HUES48 (cell line): ENCODE measurements around the gene OSBPL2.

Source experiments
- H3K27ac ChIP-seq: one replicate; pipeline ENCODE4 v1.7.0; 2013; ENCODE audit warnings: low read depth, low read length, inconsistent platforms
- H3K27me3 ChIP-seq: 2 replicates; pipeline ENCODE4 v1.6.1; 2013; ENCODE audit warnings: mild to moderate bottlenecking, low read length; ENCODE audit not compliant: control insufficient read depth, insufficient read depth
- H3K36me3 ChIP-seq: 2 replicates; pipeline ENCODE4 v1.6.1; 2013; ENCODE audit warnings: low read length; ENCODE audit not compliant: control insufficient read depth, insufficient read depth
- H3K4me1 ChIP-seq: 2 replicates; pipeline ENCODE4 v1.6.1; 2013; ENCODE audit warnings: mild to moderate bottlenecking, low read length; ENCODE audit not compliant: control insufficient read depth, insufficient read depth
- H3K4me3 ChIP-seq: 2 replicates; pipeline ENCODE4 v1.5.1; 2013; ENCODE audit warnings: mild to moderate bottlenecking, low read depth, low read length
- H3K9ac ChIP-seq: 2 replicates; pipeline ENCODE4 v1.6.1; 2013; ENCODE audit warnings: mild to moderate bottlenecking, low read depth, low read length, moderate library complexity
- H3K9me3 ChIP-seq: 2 replicates; pipeline ENCODE4 v1.6.1; 2013; ENCODE audit warnings: low read length; ENCODE audit not compliant: control insufficient read depth, insufficient read depth

OSBPL2 gene

GRCh38 chr20:62265365-62265764, 27.0 kb downstream of the OSBPL2 start:
- H3K36me3 ChIP-seq, result peaks cover 55% of the 10 kb centered on the region
- no peak overlapping the region for H3K27ac ChIP-seq
- H3K27me3 ChIP-seq, result no peaks in the 10 kb centered on the region
- no peaks in the 10 kb centered on the region for H3K4me1 ChIP-seq
- H3K4me3 ChIP-seq, result no peak overlapping the region
- no peak overlapping the region for H3K9ac ChIP-seq
- peaks cover 4% of the 10 kb centered on the region; the same call in 1 of the 2 replicates for H3K9me3 ChIP-seq

- Histone ChIP-seq H3K9me3 (peaks cover 4% of the 10 kb centered on the region; the same call in 1 of the 2 replicates), H3K27me3 (no peaks in the 10 kb centered on the region), H3K27ac (no peak overlapping the region), H3K9ac (no peak overlapping the region), H3K4me1 (no peaks in the 10 kb centered on the region), H3K4me3 (no peak overlapping the region), H3K36me3 (peaks cover 48% of the 10 kb centered on the region)
Observed at GRCh38 chr20:62266340-62266739, 28.0 kb downstream of the OSBPL2 start.

GRCh38 chr20:62266851-62267250, 28.5 kb downstream of the OSBPL2 start:
- Histone ChIP-seq H3K4me3 (no peak overlapping the region), H3K36me3 (peaks cover 48% of the 10 kb centered on the region), H3K27me3 (no peaks in the 10 kb centered on the region), H3K4me1 (no peaks in the 10 kb centered on the region), H3K9me3 (peaks cover 4% of the 10 kb centered on the region; the same call in 1 of the 2 replicates), H3K9ac (no peak overlapping the region), H3K27ac (no peak overlapping the region)

GRCh38 chr20:62267543-62267942, 29.2 kb downstream of the OSBPL2 start:
- H3K9me3 ChIP-seq, result peaks cover 4% of the 10 kb centered on the region; the same call in 1 of the 2 replicates
- no peak overlapping the region for H3K9ac ChIP-seq
- H3K27ac ChIP-seq, result no peak overlapping the region
- H3K4me1 ChIP-seq, result no peaks in the 10 kb centered on the region
- H3K4me3 ChIP-seq, result no peak overlapping the region
- no peaks in the 10 kb centered on the region for H3K27me3 ChIP-seq
- peaks cover 49% of the 10 kb centered on the region for H3K36me3 ChIP-seq

- Histone ChIP-seq H3K36me3 (peaks cover 50% of the 10 kb centered on the region), H3K4me1 (no peaks in the 10 kb centered on the region), H3K4me3 (no peak overlapping the region), H3K9ac (no peak overlapping the region), H3K9me3 (peaks cover 4% of the 10 kb centered on the region; the same call in 1 of the 2 replicates), H3K27me3 (no peaks in the 10 kb centered on the region), H3K27ac (no peak overlapping the region)
Observed at GRCh38 chr20:62268228-62268900, 30.0 kb downstream of the OSBPL2 start.

- no peaks in the 10 kb centered on the region for H3K27me3 ChIP-seq
- no peak overlapping the region for H3K9ac ChIP-seq
- peaks cover 4% of the 10 kb centered on the region; the same call in 1 of the 2 replicates for H3K9me3 ChIP-seq
- H3K36me3 ChIP-seq, result peaks cover 53% of the 10 kb centered on the region
- no peak overlapping the region for H3K4me3 ChIP-seq
- H3K4me1 ChIP-seq, result no peaks in the 10 kb centered on the region
- H3K27ac ChIP-seq, result no peak overlapping the region
Observed at GRCh38 chr20:62269378-62269777, 31.1 kb downstream of the OSBPL2 start.

- Histone ChIP-seq H3K4me1 (no peaks in the 10 kb centered on the region), H3K27me3 (no peaks in the 10 kb centered on the region), H3K4me3 (no peak overlapping the region), H3K9ac (no peak overlapping the region), H3K36me3 (peaks cover 51% of the 10 kb centered on the region), H3K27ac (no peak overlapping the region), H3K9me3 (peaks cover 4% of the 10 kb centered on the region; the same call in 1 of the 2 replicates)
Observed at GRCh38 chr20:62269871-62270270, 31.6 kb downstream of the OSBPL2 start.

GRCh38 chr20:62272200-62272599, 33.9 kb downstream of the OSBPL2 start:
- Histone ChIP-seq H3K27me3 (no peaks in the 10 kb centered on the region), H3K9me3 (no peaks in the 10 kb centered on the region), H3K9ac (no peak overlapping the region), H3K27ac (no peak overlapping the region), H3K36me3 (peaks cover 37% of the 10 kb centered on the region), H3K4me3 (no peak overlapping the region), H3K4me1 (no peaks in the 10 kb centered on the region)

GRCh38 chr20:62273416-62273815, 35.1 kb downstream of the OSBPL2 start:
- H3K27ac ChIP-seq, result no peak overlapping the region
- H3K9ac ChIP-seq, result no peak overlapping the region
- peaks cover 45% of the 10 kb centered on the region for H3K36me3 ChIP-seq
- no peaks in the 10 kb centered on the region for H3K4me1 ChIP-seq
- H3K27me3 ChIP-seq, result no peaks in the 10 kb centered on the region
- no peak overlapping the region for H3K4me3 ChIP-seq
- no peaks in the 10 kb centered on the region for H3K9me3 ChIP-seq

- Histone ChIP-seq H3K4me3 (no peak overlapping the region), H3K27ac (no peak overlapping the region), H3K4me1 (no peaks in the 10 kb centered on the region), H3K36me3 (peaks cover 50% of the 10 kb centered on the region), H3K27me3 (no peaks in the 10 kb centered on the region), H3K9me3 (no peaks in the 10 kb centered on the region), H3K9ac (no peak overlapping the region)
Observed at GRCh38 chr20:62274332-62274950, 36.1 kb downstream of the OSBPL2 start.

GRCh38 chr20:62275219-62275618, 36.9 kb downstream of the OSBPL2 start:
- Histone ChIP-seq H3K9me3 (no peaks in the 10 kb centered on the region), H3K36me3 (peaks cover 58% of the 10 kb centered on the region), H3K4me1 (no peaks in the 10 kb centered on the region), H3K4me3 (no peak overlapping the region), H3K27ac (no peak overlapping the region), H3K9ac (no peak overlapping the region), H3K27me3 (no peaks in the 10 kb centered on the region)
